ENCODE results near the gene IFT80. TPM values are rescaled to one million over a fixed set of nuclear protein-coding genes. Genes with fewer than 3 reads are reported as not detected.

IFT80 gene
- total and polyA plus RNA-seq, 2 donors (not counting 3 experiments of a cell fraction or from before 2014, with no cell fraction given) = 7.3 to 22.5 TPM

DNA sequence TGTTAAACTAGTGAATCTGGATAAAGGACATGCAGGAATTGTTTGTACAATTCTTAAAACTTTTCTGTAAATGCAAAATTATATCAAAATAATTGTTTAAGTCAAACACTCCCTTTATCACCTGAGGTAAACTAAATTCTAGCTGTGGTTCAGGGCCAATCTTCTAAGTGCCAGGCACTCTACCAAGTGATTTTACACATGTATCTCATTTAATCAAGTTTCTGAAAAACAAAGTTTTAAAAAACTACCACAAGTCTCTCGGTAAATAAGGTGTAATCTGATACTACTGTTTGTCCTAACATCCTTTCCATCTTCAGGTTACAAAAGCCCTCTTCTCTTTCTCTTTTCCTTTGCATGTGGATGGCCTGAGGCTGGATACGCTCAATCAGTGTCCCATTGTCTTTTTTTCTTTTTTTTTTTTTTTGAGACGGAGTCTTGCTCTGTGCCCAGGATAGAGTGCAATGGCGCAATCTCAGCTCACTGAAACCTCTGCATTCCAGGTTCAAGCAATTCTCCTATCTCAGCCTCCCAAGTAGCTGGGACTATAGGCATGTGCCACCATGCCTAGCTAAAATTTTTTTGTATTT, 19.3 kb downstream of the IFT80 start:
- DNase-seq (ENCODE audit: low read depth, low spot score) = no peak
- no peak for FAIRE-seq
- Histone ChIP-seq H3K9me3 (replicated peaks; ENCODE audit: control insufficient read depth, insufficient read depth, low read length) (no peaks in the 10 kb centered on the region), H2AFZ (ENCODE audit: low read depth, low read length) (no peak overlapping the region), H3K9me1 (replicated peaks; ENCODE audit: control insufficient read depth, extremely low read depth, insufficient read depth, low read length) (no peaks in the 10 kb centered on the region), H3K79me2 (ENCODE audit: control insufficient read depth, insufficient read depth, low read length) (no peaks in the 10 kb centered on the region), H3K27me3 (ENCODE audit: control insufficient read depth in 2 of 2, insufficient read depth in 2 of 2, low read length in 2 of 2) (no peaks in the 10 kb centered on the region), H3K4me2 (ENCODE audit: insufficient read depth, low read length) (no peak overlapping the region), H3K36me3 (ENCODE audit: control insufficient read depth in 2 of 2, extremely low read depth in 1 of 2, insufficient read depth in 2 of 2, low read length in 2 of 2) (peaks cover 0 to 2% of the 10 kb centered on the region in 2 experiments), H4K20me1 (replicated peaks; ENCODE audit: control insufficient read depth, extremely low read depth, insufficient read depth, low read length) (no peaks in the 10 kb centered on the region), H3K4me1 (ENCODE audit: control insufficient read depth, extremely low read depth, insufficient read depth, low read length) (no peaks in the 10 kb centered on the region), H3K9ac (replicated peaks; ENCODE audit: extremely low read depth, insufficient read depth, low read length) (no peak overlapping the region), H3K4me3 (replicated peaks in 1 of 3; ENCODE audit: insufficient read depth in 1 of 3, low read depth in 1 of 3, low read length in 3 of 3) (no peak overlapping the region), H3K27ac (ENCODE audit: insufficient read depth, low read depth, low read length) (no peak overlapping the region)
- dilution Hi-C loops (cut with MboI; ENCODE audit: extremely low pct_ligation_motif_present, low sequenced_read_pairs) = no loop called here
- ChIA-PET POLR2A (no interaction called here), CTCF (no interaction called here)
- intact Hi-C loops (cut with micrococcal nuclease) = no loop called here
- no TSS peak for BruUV-seq (replicated peaks)
- TF ChIP-seq CTCF (IDR thresholded peaks at IDR 0.05; ENCODE audit: extremely low read depth in 1 of 2, insufficient read depth in 1 of 2, low read depth in 1 of 2, low read length in 2 of 2) = no peak

DNA sequence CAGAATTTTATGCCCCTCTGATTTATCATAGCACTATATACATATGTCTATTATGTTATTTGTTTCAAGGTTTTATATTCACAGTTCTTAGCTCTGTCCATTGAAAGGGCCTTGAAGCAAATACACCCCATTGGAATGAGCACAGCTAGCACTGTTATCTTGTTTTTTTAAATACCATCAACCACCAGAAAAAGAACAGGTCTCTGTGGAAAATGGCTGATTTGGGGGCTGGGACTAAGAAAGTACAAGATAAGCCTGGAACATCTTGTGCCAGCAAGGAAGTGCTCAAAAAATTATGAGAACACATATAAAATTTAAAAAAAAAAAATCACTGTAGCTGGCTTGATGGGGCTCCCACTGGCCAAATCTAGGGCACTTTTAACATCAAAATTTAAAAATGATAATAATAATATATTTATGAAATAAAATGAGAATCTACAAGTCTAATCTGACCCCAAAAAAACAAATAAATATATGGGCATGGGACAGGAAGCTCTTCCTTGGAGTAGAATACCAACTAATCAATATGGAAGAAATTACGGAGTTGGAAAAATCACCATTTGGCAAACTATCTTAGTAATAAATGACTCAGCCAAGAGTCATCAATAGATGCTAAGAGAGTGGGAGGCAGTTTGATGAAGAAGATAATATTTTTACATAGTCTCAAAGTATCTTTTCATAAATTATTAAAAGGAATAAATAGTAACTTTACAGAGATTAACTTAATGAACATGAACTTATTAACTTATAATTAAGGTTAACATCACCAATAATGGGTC, 20.5 kb downstream of the IFT80 start:
- TF ChIP-seq MAX (IDR thresholded peaks at IDR 0.05; ENCODE audit: insufficient read depth, insufficient read length) (no peak), CTCF (IDR thresholded peaks at IDR 0.05; ENCODE audit: extremely low read depth in 1 of 2, insufficient read depth in 1 of 2, low read depth in 1 of 2, low read length in 2 of 2) (no peak), MYC (IDR thresholded peaks at IDR 0.05; ENCODE audit: low read depth, low read length) (no peak), EZH2 (IDR thresholded peaks at IDR 0.05; ENCODE audit: borderline replicate concordance, low read depth, low read length, severe bottlenecking) (no peak), FOS (IDR thresholded peaks at IDR 0.05; ENCODE audit: borderline replicate concordance, insufficient read depth, low read length) (no peak), POLR2A (IDR thresholded peaks at IDR 0.05; ENCODE audit: low read depth, low read length) (no peak), GATA2 (IDR thresholded peaks at IDR 0.05; ENCODE audit: insufficient read depth, insufficient read length, low read depth, low read length) (no peak), JUN (IDR thresholded peaks at IDR 0.05; ENCODE audit: borderline replicate concordance, insufficient read depth, insufficient read length, low read depth) (no peak), POLR2AphosphoS5 (IDR thresholded peaks at IDR 0.05; ENCODE audit: insufficient read depth, low read depth, low read length) (no peak)
- no peak overlapping the region for H3K27ac ChIP-seq (ENCODE audit: insufficient read depth, low read depth, low read length)
- ChIA-PET POLR2A (no interaction called here), CTCF (interaction anchor here (1.1 kb wide), 1 partner anchor 215 kb away, joined by 4 read pairs; no protein-coding TSS in a partner anchor)
- H3K9me1 ChIP-seq (replicated peaks; ENCODE audit: control insufficient read depth, extremely low read depth, insufficient read depth, low read length) = no peaks in the 10 kb centered on the region
- no peaks in the 10 kb centered on the region for H4K20me1 ChIP-seq (replicated peaks; ENCODE audit: control insufficient read depth, extremely low read depth, insufficient read depth, low read length)
- no peak for FAIRE-seq
- no peaks in the 10 kb centered on the region for H3K4me1 ChIP-seq (ENCODE audit: control insufficient read depth, extremely low read depth, insufficient read depth, low read length)
- no peaks in the 10 kb centered on the region for H3K27me3 ChIP-seq (ENCODE audit: control insufficient read depth in 2 of 2, insufficient read depth in 2 of 2, low read length in 2 of 2)
- no peak overlapping the region for H2AFZ ChIP-seq (ENCODE audit: low read depth, low read length)
- no peak overlapping the region for H3K4me2 ChIP-seq (ENCODE audit: insufficient read depth, low read length)
- H3K9me3 ChIP-seq (replicated peaks; ENCODE audit: control insufficient read depth, insufficient read depth, low read length) = no peaks in the 10 kb centered on the region
- H3K79me2 ChIP-seq (ENCODE audit: control insufficient read depth, insufficient read depth, low read length) = no peaks in the 10 kb centered on the region
- no peak for DNase-seq (ENCODE audit: low read depth, low spot score)
- no TSS peak for BruUV-seq (replicated peaks)
- intact Hi-C loops (cut with micrococcal nuclease) = no loop called here
- no peak overlapping the region for H3K4me3 ChIP-seq (replicated peaks in 1 of 3; ENCODE audit: insufficient read depth in 1 of 3, low read depth in 1 of 3, low read length in 3 of 3)
- H3K36me3 ChIP-seq (ENCODE audit: control insufficient read depth in 2 of 2, extremely low read depth in 1 of 2, insufficient read depth in 2 of 2, low read length in 2 of 2) = peaks cover 0 to 2% of the 10 kb centered on the region in 2 experiments
- no peak overlapping the region for H3K9ac ChIP-seq (replicated peaks; ENCODE audit: extremely low read depth, insufficient read depth, low read length)
- dilution Hi-C loops (cut with MboI; ENCODE audit: extremely low pct_ligation_motif_present, low sequenced_read_pairs) = no loop called here

Data from endothelial cell of umbilical vein (primary cell).